ENCODE results near the gene RFX5.
A peak's percentile ranks its signal among the peaks of the same experiment; 100 is the strongest.

Gene RFX5

GRCh38 chr1:151325231-151325630 is 21.8 kb downstream of the RFX5 start:
- DNase-seq (ENCODE audit: low read depth in 2 of 2): no peak

GRCh38 chr1:151324390-151324930 is 22.6 kb downstream of the RFX5 start:
- no peak for DNase-seq (ENCODE audit: low read depth in 2 of 2)

- no peak for DNase-seq (ENCODE audit: low read depth in 2 of 2)
These were observed 28.1 kb downstream of the RFX5 start for GRCh38 chr1:151318975-151319374.

- no peak for DNase-seq (ENCODE audit: low read depth in 2 of 2)
These were observed 31.4 kb downstream of the RFX5 start for GRCh38 chr1:151315565-151316235.

GRCh38 chr1:151314137-151314875 is 32.7 kb downstream of the RFX5 start:
- no peak for DNase-seq (ENCODE audit: low read depth in 2 of 2)

GRCh38 chr1:151313501-151313900 is 33.6 kb downstream of the RFX5 start:
- no peak for DNase-seq (ENCODE audit: low read depth in 2 of 2)

- DNase-seq (ENCODE audit: low read depth in 2 of 2): no peak
These were observed 34.2 kb downstream of the RFX5 start for GRCh38 chr1:151312826-151313225.

- no peak for DNase-seq (ENCODE audit: low read depth in 2 of 2)
These were observed 34.6 kb downstream of the RFX5 start for GRCh38 chr1:151312411-151312810.

- DNase-seq (ENCODE audit: low read depth in 2 of 2): peak; percentile 79 to 85
These were observed 35.3 kb downstream of the RFX5 start for GRCh38 chr1:151311589-151312331.

GRCh38 chr1:151311011-151311410 is 36.0 kb downstream of the RFX5 start:
- no peak for DNase-seq (ENCODE audit: low read depth in 2 of 2)

- no peak for DNase-seq (ENCODE audit: low read depth in 2 of 2)
These were observed 37.2 kb downstream of the RFX5 start for GRCh38 chr1:151309811-151310323.

GRCh38 chr1:151294742-151295462 is 52.1 kb downstream of the RFX5 start:
- no peak for DNase-seq (ENCODE audit: low read depth in 2 of 2)

GRCh38 chr1:151293093-151293492 is 54.0 kb downstream of the RFX5 start:
- no peak for DNase-seq (ENCODE audit: low read depth in 2 of 2)

- no peak for DNase-seq (ENCODE audit: low read depth in 2 of 2)
These were observed 54.6 kb downstream of the RFX5 start for GRCh38 chr1:151292207-151293030.

- no peak for DNase-seq (ENCODE audit: low read depth in 2 of 2)
These were observed 56.2 kb downstream of the RFX5 start for GRCh38 chr1:151290709-151291303.

Measured in stimulated activated CD8-positive, alpha-beta memory T cell treated with anti-CD3 and anti-CD28 coated beads, Interleukin-7, amount 100 ng/mL, for 4 hours (primary cell).